ENCODE measurements around the gene PSG3.
"Not testable (repeated sequence)": the region's sequence is repeated elsewhere in the genome, so short reads cannot be mapped to it uniquely, and the experiment has no call there.

PSG3 gene

DNA sequence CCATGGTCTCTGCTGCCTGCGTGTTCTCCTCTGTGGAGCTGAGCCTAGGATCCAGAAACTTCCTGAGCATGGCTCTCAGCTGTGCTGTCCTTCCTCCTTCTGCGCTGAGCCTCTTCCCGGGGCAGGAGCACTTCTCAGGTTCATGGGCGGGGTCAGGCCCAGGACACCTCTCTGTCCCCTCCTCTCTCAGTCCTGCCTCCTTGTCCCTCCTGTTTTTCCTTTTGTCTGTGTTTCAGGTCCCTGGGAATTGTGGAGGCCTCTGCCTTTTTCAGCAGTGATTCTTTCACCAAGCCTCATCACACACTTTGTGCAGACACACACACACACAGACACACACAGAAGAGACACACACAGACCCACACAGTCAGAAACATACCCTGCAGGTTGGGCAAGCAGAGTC, at the start of gene PSG3:
Gene PSG3, minus strand, starts transcription at position 101 of the 400 bp plus-strand sequence. Its CDS starts 97 bp downstream, at position 4.
- not testable (repeated sequence) for DNase-seq (ENCODE audit: low spot score)

DNA sequence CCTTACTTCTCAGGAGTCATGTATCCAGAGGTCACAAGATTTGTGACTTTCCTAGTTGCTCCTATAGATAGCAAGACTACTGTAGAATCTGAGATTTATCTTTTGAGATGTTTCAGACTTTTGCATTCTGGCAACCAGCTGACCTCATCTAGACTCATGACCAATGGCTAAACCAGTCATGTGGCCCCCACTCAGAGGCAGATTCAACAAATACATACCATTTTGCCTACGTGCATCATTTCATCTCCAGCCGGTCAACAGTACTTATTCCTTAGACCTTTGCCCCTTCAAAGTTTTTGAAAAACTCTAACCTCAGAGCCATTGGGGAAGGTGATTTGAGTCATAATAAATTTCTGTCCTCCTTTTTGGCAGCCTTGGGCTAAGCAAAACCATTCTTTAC, 48.5 kb upstream of the PSG3 start:
- peak; percentile 83 for DNase-seq (ENCODE audit: low spot score)

DNA sequence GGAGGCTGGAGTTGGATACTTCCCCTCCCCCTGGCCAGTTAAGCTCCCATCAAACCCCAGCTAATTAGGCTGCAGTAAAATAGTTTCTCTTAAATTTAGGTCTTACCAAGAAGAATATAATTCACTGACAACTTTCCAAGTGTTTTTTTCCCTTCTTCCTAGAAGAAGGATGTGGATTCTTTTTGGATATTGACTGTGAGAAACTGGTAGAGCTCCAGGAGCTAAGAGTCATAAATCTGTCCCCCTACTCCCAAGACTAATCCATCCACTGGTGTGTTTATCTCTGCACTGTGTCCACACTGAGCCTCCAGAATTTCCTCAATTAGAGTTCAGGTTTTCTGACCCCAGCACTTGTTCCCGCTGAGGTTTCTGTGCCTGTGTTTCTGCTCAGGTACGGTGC, 47.5 kb upstream of the PSG3 start:
- DNase-seq (ENCODE audit: low spot score) = peak; percentile 83

DNA sequence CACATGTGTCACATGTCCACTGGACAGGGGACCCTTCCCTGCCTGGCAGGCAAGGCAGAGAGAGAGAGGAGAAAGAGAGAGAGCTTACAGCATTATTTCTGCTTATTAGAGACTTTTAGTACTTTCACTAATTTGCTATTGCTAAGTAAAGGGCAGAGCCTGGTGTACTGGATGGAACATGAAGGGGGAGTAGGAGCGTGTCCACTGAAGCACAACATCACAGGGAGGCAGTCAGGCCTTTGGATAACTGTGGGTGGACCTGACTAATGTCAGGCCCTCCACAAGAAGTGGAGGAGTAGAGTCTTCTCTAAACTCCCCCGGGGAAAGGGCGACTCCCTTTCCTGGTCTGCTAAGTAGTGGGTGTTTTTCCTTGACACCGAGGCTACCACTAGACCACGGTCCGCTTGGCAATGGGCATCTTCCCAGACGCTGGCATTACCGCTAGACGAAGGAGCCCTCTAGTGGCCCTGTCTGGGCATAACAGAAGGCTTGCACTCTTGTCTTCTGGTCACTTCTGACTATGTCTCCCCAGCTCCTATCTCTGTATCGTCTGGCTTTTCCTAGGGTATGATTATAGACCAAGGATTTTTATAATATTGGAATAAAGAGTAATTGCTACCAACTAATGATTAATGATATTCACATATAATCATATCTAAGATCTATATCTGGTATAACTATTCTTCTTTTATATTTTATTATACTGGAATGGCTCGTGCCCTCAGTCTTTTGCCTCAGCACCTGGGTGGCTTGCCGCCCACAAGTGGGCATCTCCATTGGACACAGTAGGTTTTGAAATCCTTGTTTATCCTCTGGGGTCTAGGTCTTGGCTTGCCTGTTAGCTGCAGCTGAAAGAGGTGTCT, 36.7 kb upstream of the PSG3 start:
- peak; percentile 86 for DNase-seq (ENCODE audit: low spot score)

DNA sequence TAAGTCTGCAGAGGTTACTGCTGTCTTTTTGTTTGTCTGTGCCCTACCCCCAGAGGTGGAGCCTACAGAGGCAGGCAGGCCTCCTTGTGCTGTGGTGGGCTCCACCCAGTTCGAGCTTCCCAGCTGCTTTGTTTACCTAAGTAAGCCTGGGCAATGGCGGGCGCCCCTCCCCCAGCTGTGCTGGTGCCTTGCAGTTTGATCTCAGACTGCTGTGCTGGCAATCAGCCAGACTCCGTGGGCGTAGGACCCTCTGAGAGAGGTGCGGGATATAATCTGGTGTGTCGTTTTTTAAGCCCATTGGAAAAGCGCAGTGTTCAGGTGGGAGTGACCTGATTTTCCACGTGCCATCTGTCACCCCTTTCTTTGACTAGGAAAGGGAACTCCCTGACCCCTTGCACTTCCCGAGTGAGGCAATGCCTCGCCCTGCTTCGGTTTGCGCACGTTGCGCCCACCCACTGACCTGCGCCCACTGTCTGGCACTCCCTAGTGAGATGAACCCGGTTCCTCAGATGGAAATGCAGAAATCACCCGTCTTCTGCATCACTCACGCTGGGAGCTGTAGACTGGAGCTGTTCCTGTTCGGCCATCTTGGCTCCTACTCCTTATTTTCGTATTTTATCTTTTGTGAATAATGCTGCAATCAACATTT, 34.4 kb upstream of the PSG3 start:
- not testable (repeated sequence) for DNase-seq (ENCODE audit: low spot score)

DNA sequence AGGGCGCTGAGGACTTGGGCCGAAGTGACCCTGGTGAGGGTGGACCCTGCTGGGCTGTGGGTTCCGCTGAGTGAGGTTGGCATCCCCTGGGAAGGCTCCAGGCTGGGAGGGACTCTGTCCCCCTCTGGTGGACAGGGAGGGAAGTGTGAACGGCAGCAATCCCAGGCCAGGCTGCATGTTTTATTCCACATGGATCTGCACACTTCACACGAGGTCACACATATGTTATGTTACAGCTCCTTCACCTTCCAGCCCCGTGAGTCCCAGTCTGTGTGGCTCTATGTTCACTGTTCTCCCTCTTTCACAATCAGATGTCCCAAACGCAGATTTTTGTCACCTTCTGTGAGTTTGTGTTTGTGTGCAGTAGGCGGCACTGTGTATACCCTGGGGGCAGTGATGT, 27.0 kb upstream of the PSG3 start:
- not testable (repeated sequence) for DNase-seq (ENCODE audit: low spot score)

DNA sequence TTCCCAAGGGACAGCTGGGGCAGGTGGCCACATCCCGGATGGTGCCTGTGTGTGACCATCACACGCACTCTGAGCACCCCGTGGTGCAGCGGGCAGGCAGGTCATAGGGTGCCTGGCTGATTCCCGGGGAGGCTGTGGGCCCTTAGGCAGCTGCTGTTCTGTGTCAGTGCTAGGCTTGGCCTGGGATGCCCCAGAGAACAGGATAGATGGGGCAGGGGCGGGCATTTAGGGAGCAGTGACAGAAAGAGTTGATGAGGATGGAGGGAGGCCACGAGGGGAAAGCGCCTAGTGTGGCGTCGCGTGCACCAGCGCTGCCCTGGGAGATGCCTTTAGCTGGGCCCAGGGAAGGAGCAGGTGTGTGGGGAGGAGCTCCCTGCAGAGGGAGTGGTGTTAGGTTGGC, 26.6 kb upstream of the PSG3 start:
- DNase-seq (ENCODE audit: low spot score) = not testable (repeated sequence)

DNA sequence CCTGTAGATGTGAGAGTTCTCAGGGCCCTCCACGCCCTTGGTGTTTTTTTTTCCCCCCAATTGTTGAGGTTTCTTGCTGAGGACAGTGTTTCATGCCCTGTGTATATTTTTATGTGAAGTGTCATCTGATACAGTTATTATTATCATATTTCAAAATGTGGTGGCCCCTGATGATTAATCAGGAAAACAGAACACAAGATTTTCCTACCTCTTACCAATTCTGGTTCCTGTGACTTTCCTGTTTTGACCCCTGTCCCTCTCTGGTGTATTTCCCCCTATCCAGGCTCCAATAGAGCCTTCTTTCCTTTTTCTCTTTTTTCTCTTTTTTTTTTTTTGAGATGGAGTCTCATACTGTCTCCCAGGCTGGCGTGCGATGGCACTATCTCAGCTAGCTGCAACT, 24.6 kb upstream of the PSG3 start:
- DNase-seq (ENCODE audit: low spot score) = no peak

DNA sequence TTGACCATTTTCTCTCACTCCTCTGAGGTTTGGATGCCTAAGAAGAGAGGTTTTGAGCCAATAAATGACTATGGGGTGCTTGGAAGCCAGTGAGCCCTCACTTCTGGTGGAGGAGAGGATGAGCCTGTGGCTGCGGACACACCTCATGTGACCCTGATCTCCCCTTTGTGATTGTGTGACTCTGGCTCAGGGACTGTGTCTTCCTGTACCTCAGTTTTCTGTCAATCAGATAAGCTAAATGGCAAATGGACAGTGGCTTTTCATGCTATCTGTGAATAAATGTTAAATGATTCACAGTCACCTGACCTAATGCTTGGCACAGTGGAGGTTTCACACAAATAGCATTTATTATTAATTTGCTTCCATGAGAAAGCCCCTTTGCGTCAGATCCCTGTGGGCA, 22.5 kb upstream of the PSG3 start:
- peak; percentile 48 for DNase-seq (ENCODE audit: low spot score)

DNA sequence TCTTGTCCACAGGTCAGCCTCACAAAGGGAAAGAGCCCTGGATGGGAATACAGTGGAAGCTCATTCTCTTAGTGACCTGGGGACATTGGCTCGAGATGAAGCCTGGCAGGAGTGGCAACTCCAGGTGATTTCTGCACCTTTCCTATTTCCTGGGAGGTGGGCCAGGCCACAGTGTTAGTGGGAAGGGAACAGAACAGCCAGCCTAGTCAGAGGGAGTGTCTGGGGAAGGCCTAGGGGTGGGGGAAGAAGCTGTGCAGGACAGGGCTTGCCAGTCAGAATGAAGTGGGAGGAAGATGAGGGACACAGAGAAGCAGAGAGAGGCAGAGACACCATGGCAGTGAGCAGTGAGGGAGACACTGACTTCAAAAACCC, 21.6 kb upstream of the PSG3 start:
- DNase-seq (ENCODE audit: low spot score) = not testable (repeated sequence)

DNA sequence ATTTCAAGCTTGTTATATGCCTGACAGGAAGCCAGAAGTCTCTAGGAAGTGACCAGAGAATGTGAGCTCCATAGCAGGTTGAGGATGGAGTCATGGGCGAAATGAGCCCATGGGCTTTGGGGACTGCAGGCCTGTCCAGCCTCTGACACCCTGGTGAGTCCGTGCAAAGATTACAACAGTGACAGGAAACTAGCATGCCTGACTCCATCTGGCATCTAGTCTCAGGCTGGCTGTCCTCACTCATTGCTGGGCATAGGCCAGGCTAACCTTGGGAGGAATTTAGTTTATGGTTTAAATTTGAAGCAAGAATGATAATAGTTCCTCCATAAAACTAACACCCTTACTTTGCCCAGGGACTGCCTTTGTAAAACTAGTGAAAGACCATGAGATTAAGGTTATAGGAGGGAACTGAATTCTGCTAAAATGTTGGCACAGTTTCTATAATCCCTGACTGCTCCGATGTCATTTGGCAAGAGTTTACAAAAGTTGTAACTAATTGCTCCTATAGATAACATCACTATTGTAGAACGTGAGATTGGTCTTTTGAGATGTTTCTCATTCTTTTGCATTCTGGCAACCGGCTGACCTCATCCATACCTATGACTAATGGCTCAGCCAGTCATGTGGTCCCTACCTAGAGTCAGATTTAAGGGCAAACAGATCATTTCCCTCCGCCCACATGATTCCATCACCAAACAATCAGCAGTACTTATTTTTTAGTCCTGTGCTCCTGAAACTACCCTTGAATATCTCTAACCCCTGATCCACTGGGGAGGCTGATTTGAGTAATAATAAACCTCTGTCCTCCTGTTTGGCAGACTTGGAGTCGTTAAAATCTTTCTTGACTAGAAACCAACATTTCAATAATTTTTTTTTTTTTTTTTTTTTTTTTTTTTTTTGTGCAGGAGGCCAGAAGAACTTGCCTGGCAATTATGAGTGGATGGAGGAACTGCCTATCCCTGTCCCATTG, 21.0 kb upstream of the PSG3 start:
- peak; percentile 89 for DNase-seq (ENCODE audit: low spot score)

DNA sequence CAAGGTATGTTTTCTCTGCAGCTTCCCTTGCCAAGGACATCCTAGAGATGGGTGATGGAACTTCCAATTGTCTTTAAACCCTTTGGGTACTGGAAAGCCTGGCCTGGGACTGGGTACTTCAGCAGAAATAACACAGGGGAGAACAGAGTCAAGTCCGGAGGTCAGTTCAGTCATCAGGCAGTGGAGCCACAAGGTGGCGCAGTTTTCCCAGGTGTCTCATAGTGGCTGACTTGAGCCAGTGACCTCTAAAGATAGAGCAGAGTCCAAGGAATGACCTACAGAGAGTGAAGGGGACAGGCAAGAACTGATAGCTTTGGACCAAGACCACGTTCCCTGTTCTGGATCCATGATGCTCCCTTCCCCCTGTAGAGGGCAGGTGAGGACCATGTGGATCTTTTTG, 18.4 kb upstream of the PSG3 start:
- not testable (repeated sequence) for DNase-seq (ENCODE audit: low spot score)

DNA sequence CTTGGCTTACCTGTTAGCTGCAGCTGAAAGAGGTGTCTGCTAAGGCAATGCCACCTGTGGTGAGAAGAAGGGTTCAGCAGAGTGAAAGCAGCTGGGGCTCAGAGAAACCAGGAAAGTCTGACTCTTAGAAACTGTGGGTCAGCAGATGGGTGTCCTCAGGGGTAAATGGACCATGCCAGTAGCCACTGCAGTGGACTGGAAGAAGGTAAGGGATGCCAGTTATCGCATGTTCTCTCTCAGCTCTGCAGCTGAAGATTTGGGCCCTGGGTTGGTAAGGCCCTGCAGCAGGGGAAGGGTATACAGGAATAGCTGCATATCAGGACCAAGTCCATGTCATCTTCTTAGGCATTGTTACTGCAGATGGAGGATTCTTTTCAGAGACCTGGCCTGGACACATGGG, 12.0 kb upstream of the PSG3 start:
- not testable (repeated sequence) for DNase-seq (ENCODE audit: low spot score)

DNA sequence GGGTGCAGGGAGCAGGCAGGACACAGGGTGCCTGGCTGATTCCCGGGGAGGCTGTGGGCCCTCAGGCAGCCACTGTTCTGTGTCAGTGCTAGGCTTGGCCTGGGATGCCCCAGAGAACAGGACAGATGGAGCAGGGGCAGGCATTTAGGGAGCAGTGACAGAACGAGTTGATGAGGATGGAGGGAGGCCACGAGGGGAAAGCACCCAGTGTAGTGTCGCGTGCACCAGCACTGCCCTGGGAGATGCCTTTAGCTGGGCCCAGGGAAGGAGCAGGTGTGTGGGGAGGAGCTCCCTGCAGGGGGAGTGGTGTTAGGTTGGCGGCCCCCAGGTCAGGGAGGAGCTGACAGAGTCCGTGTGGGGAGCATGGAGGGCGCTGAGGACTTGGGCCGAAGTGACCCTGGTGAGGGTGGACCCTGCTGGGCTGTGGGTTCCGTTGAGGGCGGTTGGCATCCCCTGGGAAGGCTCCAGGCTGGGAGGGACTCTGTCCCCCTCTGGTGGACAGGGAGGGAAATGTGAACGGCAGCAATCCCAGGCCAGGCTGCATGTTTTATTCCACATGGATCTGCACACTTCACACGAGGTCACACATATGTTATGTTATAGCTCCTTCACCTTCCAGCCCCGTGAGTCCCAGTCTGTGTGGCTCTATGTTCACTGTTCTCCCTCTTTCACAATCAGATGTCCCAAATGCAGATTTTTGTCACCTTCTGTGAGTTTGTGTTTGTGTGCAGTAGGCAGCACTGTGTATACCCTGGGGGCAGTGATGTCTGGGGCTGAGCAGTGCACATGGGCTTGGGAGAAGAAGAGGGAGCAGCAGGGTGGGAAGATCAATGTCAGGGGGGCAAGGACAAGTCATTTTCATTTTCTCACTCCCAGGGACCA, 1.7 kb upstream of the PSG3 start:
- not testable (repeated sequence) for DNase-seq (ENCODE audit: low spot score)

DNA sequence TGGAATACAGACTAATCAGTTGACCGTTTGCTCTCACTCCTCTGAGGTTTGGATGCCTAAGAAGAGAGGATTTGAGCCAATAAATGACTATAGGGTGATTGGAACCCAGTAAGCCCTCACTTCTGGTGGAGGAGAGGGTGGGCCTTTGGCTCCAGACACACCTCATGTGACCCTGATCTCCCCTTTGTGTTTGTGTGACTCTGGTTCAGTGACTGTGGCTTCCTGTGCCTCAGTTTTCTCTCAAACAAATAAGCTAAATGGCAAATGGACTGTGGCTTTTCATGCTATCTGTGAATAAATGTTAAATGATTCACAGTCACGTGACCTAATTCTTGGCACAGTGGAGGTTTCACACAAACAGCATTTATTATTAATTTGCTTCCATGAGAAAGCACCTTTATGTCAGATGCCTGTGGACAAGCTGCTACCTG, 2.7 kb downstream of the PSG3 start:
- peak; percentile 52 for DNase-seq (ENCODE audit: low spot score)

DNA sequence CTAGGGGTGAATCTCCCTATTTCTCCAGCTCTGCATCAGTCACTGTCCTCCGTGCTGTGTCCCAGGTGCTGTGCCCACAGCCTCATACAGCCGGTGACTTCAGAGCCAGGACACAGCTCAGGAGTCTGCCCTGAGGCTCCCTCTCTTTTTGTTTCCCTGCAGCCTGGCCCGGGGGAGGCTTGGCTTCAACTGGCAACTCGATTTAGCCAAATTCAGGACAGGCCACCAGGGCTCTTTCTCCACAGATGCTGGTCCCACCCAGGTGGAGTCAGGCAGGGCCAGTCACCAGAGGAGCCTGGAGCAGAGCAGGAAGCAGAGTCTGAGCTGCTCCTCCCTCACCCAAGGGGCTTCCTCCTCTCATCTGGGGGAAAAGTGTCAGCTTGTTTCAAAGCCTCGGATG, 11.9 kb downstream of the PSG3 start:
- not testable (repeated sequence) for DNase-seq (ENCODE audit: low spot score)

DNA sequence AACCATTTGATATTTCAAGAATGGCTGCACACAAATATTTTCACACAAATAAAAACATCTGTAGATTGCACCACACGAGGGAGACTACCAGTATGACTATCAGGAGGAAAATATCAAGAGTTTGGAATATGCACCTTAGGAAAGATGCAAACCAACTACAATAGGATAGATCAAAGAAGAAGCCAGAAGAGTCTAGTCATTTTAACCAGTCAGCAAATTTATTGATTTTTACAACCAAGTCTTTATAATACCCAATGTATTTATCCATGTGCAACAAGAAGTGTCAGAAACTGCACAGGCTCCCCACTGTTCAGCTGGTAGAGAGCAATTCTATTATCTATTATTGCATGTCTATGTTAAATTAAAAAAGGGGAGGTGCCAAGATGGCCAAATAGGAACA, 26.3 kb downstream of the PSG3 start:
- not testable (repeated sequence) for DNase-seq (ENCODE audit: low spot score)

DNA sequence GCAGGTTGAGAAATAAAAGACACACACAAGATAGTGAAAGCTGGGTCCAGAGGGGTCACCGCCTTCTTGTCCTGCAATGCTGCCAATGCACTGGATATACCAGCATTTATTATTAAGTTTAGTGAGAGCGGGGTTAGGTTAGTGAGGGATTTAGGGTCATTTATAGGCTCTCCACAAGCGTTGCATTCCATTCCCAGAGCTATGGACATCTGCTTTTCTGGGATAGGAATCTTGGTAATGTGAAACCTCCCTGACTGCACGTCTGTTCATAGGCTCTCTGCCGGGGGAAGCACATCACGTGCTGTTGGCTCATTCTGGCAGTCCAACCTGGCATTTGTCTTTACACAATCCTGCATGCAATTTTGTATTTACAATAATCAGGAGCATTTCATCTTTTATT, 27.5 kb downstream of the PSG3 start:
- not testable (repeated sequence) for DNase-seq (ENCODE audit: low spot score)

DNA sequence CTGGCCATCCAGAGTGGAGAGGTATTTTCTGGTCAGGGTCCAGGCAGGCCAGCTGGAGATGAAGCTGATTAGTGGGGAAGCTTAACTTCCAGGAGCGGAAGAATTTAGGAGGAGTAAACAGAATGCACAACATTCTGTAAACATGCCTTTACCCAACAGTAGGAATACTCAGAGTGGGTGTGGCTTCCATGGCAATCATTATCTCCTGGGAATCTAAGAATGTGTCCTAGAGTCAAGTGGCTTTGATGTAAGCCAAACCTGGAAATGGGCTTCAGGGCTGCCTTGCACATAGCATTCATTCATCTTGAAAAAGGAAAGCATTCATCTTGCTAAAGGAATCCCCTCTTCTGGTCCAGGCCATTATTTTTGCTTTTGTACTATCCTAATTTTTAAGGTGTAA, 29.3 kb downstream of the PSG3 start:
- not testable (repeated sequence) for DNase-seq (ENCODE audit: low spot score)

DNA sequence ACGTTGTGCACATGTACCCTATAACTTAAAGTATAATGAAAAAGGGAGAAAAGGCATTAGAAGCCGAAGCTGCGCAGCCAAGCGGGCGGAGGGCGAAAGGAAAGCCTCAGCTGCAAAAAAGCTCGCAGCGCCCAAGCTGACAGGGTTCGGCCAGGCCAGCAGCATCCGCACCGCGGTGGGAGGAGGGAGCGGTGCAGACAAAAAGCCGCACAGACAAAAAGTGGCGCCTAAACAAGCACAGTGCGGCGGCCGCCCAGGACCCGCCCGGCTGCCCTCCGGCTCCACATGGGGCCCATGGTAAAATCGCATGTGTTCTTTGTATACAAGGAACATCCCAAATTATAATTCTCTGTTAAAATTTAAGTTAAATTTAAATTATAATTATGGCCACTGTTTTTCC, 42.4 kb downstream of the PSG3 start:
- no peak for DNase-seq (ENCODE audit: low spot score)
